ENCODE data around the gene ADGRD2. TPM values are rescaled to one million over a fixed set of nuclear protein-coding genes. Genes with fewer than 3 reads are reported as not detected.

ADGRD2 gene
- total RNA-seq, 1 experiment from 2014 or later: not detected

GRCh38 chr9:124499216-124499615, 49.0 kb downstream of the ADGRD2 start:
- no peaks in the 10 kb centered on the region for H3K27me3 ChIP-seq (ENCODE audit: insufficient read depth, low read length)
- no peaks in the 10 kb centered on the region for H3K79me2 ChIP-seq (ENCODE audit: insufficient read depth, low read length)
- CTCF ChIA-PET: no interaction called here
- H3K4me2 ChIP-seq (ENCODE audit: low read length): no peak overlapping the region
- no peaks in the 10 kb centered on the region for H3K9me2 ChIP-seq (ENCODE audit: insufficient read depth)
- H3K27ac ChIP-seq (ENCODE audit: low read depth, low read length): no peak overlapping the region
- H3K4me3 ChIP-seq (replicated peaks in 1 of 2; ENCODE audit: low read depth in 1 of 2, low read length in 2 of 2): no peak overlapping the region
- intact Hi-C loops (cut with micrococcal nuclease): no loop called here
- POLR2A ChIA-PET: no interaction called here
- no peaks in the 10 kb centered on the region for H3K36me3 ChIP-seq (ENCODE audit: control insufficient read depth in 1 of 2, insufficient read depth in 2 of 2, low read length in 2 of 2)
- no peaks in the 10 kb centered on the region for H3K9me3 ChIP-seq (ENCODE audit: control insufficient read depth in 1 of 2, insufficient read depth in 1 of 2, low read depth in 1 of 2, low read length in 2 of 2)
- H4K20me1 ChIP-seq (ENCODE audit: insufficient read depth): no peaks in the 10 kb centered on the region
- ATAC-seq (no peak), DNase-seq (ENCODE audit: low read depth, low spot score) (no peak)
- RAD21 ChIA-PET (ENCODE audit: low non-redundant PET in 1 of 2, low total read pairs in 2 of 2, uncharacterized antibody in 2 of 2, unreplicated experiment in 2 of 2): no interaction called here
- no TSS peak for BruUV-seq (replicated peaks)
- no peaks in the 10 kb centered on the region for H3K4me1 ChIP-seq (ENCODE audit: control insufficient read depth in 1 of 2, insufficient read depth in 2 of 2, low read length in 2 of 2)
- H3K9ac ChIP-seq (ENCODE audit: low read length): no peak overlapping the region
- no peak for TF ChIP-seq REST (IDR thresholded peaks at IDR 0.05; ENCODE audit: low read depth)
- TF ChIP-seq JUND (IDR thresholded peaks at IDR 0.05): no peak
- TF ChIP-seq EGR1 (IDR thresholded peaks at IDR 0.05; ENCODE audit: low read depth): no peak
- no peak overlapping the region for H2AFZ ChIP-seq (ENCODE audit: low read depth, low read length, poor library complexity, severe bottlenecking)

DNA sequence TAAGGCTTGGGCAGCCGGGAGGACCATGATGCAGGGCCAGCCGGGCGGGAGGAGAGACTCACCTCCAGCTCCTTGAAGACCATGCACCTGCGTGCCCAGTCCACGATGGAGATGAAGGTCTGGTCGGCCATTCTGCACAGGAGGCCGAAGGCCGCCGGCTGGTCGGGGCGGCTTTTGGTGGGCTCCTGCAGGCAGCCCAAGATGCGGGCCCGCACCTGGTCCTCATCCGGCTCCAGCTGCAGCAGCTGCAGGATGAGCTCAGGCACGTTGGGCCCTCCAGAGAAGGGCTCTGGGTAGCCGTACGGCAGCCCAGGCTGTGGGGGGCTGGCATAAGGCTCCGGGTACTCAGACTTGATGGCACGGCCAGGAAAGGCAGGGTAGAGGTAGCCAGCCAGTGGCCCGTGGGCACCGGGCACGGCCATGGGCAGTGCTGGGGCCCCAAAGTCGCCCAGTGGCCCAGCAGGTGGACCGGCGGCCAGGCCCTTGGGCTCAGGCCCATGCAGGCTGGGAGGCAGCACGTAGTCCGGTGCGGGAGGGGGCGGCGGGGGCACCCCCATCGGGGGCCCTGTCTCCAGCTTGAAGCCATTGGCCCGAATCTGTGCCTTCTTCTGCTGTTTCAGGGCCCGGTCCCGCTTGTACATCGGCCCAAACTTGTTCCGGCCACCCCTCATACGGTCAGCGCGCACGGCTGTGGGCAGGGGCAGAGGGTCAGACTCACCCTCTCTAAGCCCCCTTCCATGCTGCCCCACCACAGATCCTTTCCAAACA, 50.0 kb downstream of the ADGRD2 start:
- no peak for ATAC-seq
- intact Hi-C loops (cut with micrococcal nuclease): no loop called here
- no peak overlapping the region for H3K9ac ChIP-seq (ENCODE audit: low read length)
- H3K4me3 ChIP-seq (replicated peaks in 1 of 2; ENCODE audit: low read depth in 1 of 2, low read length in 2 of 2): no peak overlapping the region
- CTCF ChIA-PET: no interaction called here
- H3K9me2 ChIP-seq (ENCODE audit: insufficient read depth): no peaks in the 10 kb centered on the region
- no TSS peak for BruUV-seq (replicated peaks)
- POLR2A ChIA-PET: no interaction called here
- H3K4me1 ChIP-seq (ENCODE audit: control insufficient read depth in 1 of 2, insufficient read depth in 2 of 2, low read length in 2 of 2): no peaks in the 10 kb centered on the region
- no peaks in the 10 kb centered on the region for H3K9me3 ChIP-seq (ENCODE audit: control insufficient read depth in 1 of 2, insufficient read depth in 1 of 2, low read depth in 1 of 2, low read length in 2 of 2)
- H3K27me3 ChIP-seq (ENCODE audit: insufficient read depth, low read length): no peaks in the 10 kb centered on the region
- no peak overlapping the region for H2AFZ ChIP-seq (ENCODE audit: low read depth, low read length, poor library complexity, severe bottlenecking)
- TF ChIP-seq MAX (IDR thresholded peaks at IDR 0.05) (no peak), ZFX (IDR thresholded peaks at IDR 0.05) (no peak), REST (IDR thresholded peaks at IDR 0.05; ENCODE audit: low read depth) (no peak), SIN3A (IDR thresholded peaks at IDR 0.05; ENCODE audit: low read depth) (no peak)
- H3K79me2 ChIP-seq (ENCODE audit: insufficient read depth, low read length): no peaks in the 10 kb centered on the region
- H3K27ac ChIP-seq (ENCODE audit: low read depth, low read length): no peak overlapping the region
- no peak for DNase-seq (ENCODE audit: low read depth, low spot score)
- no peaks in the 10 kb centered on the region for H3K36me3 ChIP-seq (ENCODE audit: control insufficient read depth in 1 of 2, insufficient read depth in 2 of 2, low read length in 2 of 2)
- H4K20me1 ChIP-seq (ENCODE audit: insufficient read depth): no peaks in the 10 kb centered on the region
- RAD21 ChIA-PET (ENCODE audit: low non-redundant PET in 1 of 2, low total read pairs in 2 of 2, uncharacterized antibody in 2 of 2, unreplicated experiment in 2 of 2): no interaction called here
- H3K4me2 ChIP-seq (ENCODE audit: low read length): no peak overlapping the region

Data from HCT116 (cell line).